ENCODE results near the gene KLF6. TPM values are rescaled to one million over a fixed set of nuclear protein-coding genes. Genes with fewer than 3 reads are reported as not detected.

The KLF6 gene
- total and polyA plus RNA-seq, 9 of the 15 experiments (the other 6 are each of a cell fraction or from before 2014, with no cell fraction given) = 3.2 to 23.9 (median 8.0) TPM

GRCh38 chr10:3763035-3763456 is 22.0 kb downstream of the KLF6 start (continued):
- no peak for TF ChIP-seq RB1 (IDR thresholded peaks at IDR 0.05; ENCODE audit: low read depth)
- TF ChIP-seq TSC22D4 (tag; IDR thresholded peaks at IDR 0.05) = no peak
- TF ChIP-seq NRF1 (conservative IDR thresholded peaks at IDR 0.05 in 1 of 2, IDR thresholded peaks at IDR 0.05 in 1 of 2) = 0 out of 4 replicates have a peak, but pooled peaks of 1 of the 2 experiments have one; percentile 15
- peak; percentile 68 for TF ChIP-seq ARID1B (IDR thresholded peaks at IDR 0.05)
- no peak for TF ChIP-seq ARHGAP35 (IDR thresholded peaks at IDR 0.05; ENCODE audit: partially characterized antibody)
- TF ChIP-seq SMARCE1 (IDR thresholded peaks at IDR 0.05) = peak; percentile 69; the same call in 1 of the 2 replicates
- peak; percentile 75 for TF ChIP-seq ETV1 (tag; conservative IDR thresholded peaks at IDR 0.05; ENCODE audit: low read depth)
- peak; percentile 60 for TF ChIP-seq CXXC5 (CRISPR knock-in tag; IDR thresholded peaks at IDR 0.05)
- TF ChIP-seq CBFA2T2 (conservative IDR thresholded peaks at IDR 0.05) = peak; percentile 19
- TF ChIP-seq ILK (tag; IDR thresholded peaks at IDR 0.05; ENCODE audit: borderline replicate concordance, low read depth) = no peak
- TF ChIP-seq FOSL1 (tag; conservative IDR thresholded peaks at IDR 0.05) = peak; percentile 40; the same call in 1 of the 2 replicates
- peak; percentile 46; the same call in 1 of the 2 replicates for TF ChIP-seq MYC (IDR thresholded peaks at IDR 0.05; ENCODE audit: low read depth, low read length)
- TF ChIP-seq MYC (CRISPR knock-in tag; IDR thresholded peaks at IDR 0.05; ENCODE audit: borderline replicate concordance, low read depth) = no peak
- 0 out of 2 replicates have a peak, but pooled peaks have one; percentile 38 for TF ChIP-seq CREM (IDR thresholded peaks at IDR 0.05; ENCODE audit: low read depth)
- TF ChIP-seq JUN (IDR thresholded peaks at IDR 0.05; ENCODE audit: borderline replicate concordance, low read depth, low read length) = peak; percentile 25; the same call in 1 of the 2 replicates
- TF ChIP-seq JUN (CRISPR knock-in tag; IDR thresholded peaks at IDR 0.05; ENCODE audit: borderline replicate concordance) = no peak
- no peak for TF ChIP-seq TFAM (CRISPR knock-in tag; conservative IDR thresholded peaks at IDR 0.05)
- 0 out of 2 replicates have a peak, but pooled peaks have one; percentile 15 for TF ChIP-seq MBD2 (IDR thresholded peaks at IDR 0.05; ENCODE audit: borderline replicate concordance, low read depth)
- 0 out of 2 replicates have a peak, but pooled peaks have one; percentile 40 for TF ChIP-seq ETV5 (CRISPR knock-in tag; IDR thresholded peaks at IDR 0.05; ENCODE audit: low read depth)
- peak; percentile 49 for TF ChIP-seq CBFA2T3 (IDR thresholded peaks at IDR 0.05)
- TF ChIP-seq ZNF592 (IDR thresholded peaks at IDR 0.05) = 0 out of 2 replicates have a peak, but pooled peaks have one; percentile 31
- peak; percentile 64; the same call in 1 of the 2 replicates for TF ChIP-seq ZEB2 (IDR thresholded peaks at IDR 0.05)
- TF ChIP-seq EGR1 (conservative IDR thresholded peaks at IDR 0.05) = peak; percentile 95
- TF ChIP-seq SMARCA4 (IDR thresholded peaks at IDR 0.05) = 0 out of 2 replicates have a peak, but pooled peaks have one; percentile 51
- TF ChIP-seq MYNN (IDR thresholded peaks at IDR 0.05) = 0 out of 2 replicates have a peak, but pooled peaks have one; percentile 62
- no peak for TF ChIP-seq MYNN (CRISPR knock-in tag; IDR thresholded peaks at IDR 0.05)
- TF ChIP-seq SP2 (IDR thresholded peaks at IDR 0.05; ENCODE audit: extremely low read depth, low read depth, low read length, poor library complexity, severe bottlenecking) = no peak
- TF ChIP-seq GABPA (tag; conservative IDR thresholded peaks at IDR 0.05; ENCODE audit: low read depth) = 0 out of 2 replicates have a peak, but pooled peaks have one; percentile 25
- no peak for TF ChIP-seq TARDBP (IDR thresholded peaks at IDR 0.05)
- TF ChIP-seq MXI1 (IDR thresholded peaks at IDR 0.05; ENCODE audit: low read depth, low read length) = 0 out of 2 replicates have a peak, but pooled peaks have one; percentile 25

Data from K562 (cell line).